HepG2 (cell line): Measurements from ENCODE around the gene TEDC1. TPM values are rescaled to one million over a fixed set of nuclear protein-coding genes. Genes with fewer than 3 reads are reported as not detected.

Experiments
- HNRNPH1 ChIP-seq: fragments of 200-400 bp; formaldehyde crosslinking; optimal IDR thresholded peaks from 2 replicates; pipeline ENCODE3; 2017; ENCODE audit warnings: mild to moderate bottlenecking, low read depth, low read length
- HOXA9 ChIP-seq: sonication (generic); formaldehyde crosslinking; IDR thresholded peaks from 2 replicates; pipeline ENCODE4 v1.8.1; 2022; ENCODE audit warnings: missing genetic modification reagents, mild to moderate bottlenecking, moderate library complexity, borderline replicate concordance
- ISL2 ChIP-seq: sonication (generic); formaldehyde crosslinking; IDR thresholded peaks from 2 replicates; pipeline ENCODE4 v1.5.0; 2020; ENCODE audit warnings: missing genetic modification reagents
- NFE2L1 ChIP-seq: sonication (generic); formaldehyde crosslinking; IDR thresholded peaks from 2 replicates; pipeline ENCODE4 v1.4.0; 2020; ENCODE audit warnings: missing genetic modification reagents, mild to moderate bottlenecking, borderline replicate concordance
- ONECUT2 ChIP-seq: sonication (generic); formaldehyde crosslinking; IDR thresholded peaks from 2 replicates; pipeline ENCODE4 v1.4.0; 2020; ENCODE audit warnings: missing genetic modification reagents
- PRPF4 ChIP-seq: fragments of 200-400 bp; formaldehyde crosslinking; IDR thresholded peaks from 2 replicates; pipeline ENCODE4 v1.6.1; 2016; ENCODE audit warnings: low read length, low read depth; ENCODE audit not compliant: poor library complexity, severe bottlenecking
- ZMYM2 ChIP-seq: sonication (generic); formaldehyde crosslinking; IDR thresholded peaks from 2 replicates; pipeline ENCODE4 v1.8.0; 2022; ENCODE audit warnings: mild to moderate bottlenecking, missing genetic modification reagents
- ZMYM3 ChIP-seq: sonication (generic); formaldehyde crosslinking; IDR thresholded peaks from 2 replicates; pipeline ENCODE4 v1.5.1; 2020; ENCODE audit warnings: mild to moderate bottlenecking, missing genetic modification reagents
- ZNF101 ChIP-seq: sonication (generic); formaldehyde crosslinking; IDR thresholded peaks from 2 replicates; pipeline ENCODE4 v1.4.0; 2020; ENCODE audit warnings: mild to moderate bottlenecking, low read depth, missing genetic modification reagents, borderline replicate concordance
- ZNF234 ChIP-seq: sonication (generic); formaldehyde crosslinking; conservative IDR thresholded peaks from 2 replicates; pipeline ENCODE4 v1.5.1; 2020; ENCODE audit warnings: mild to moderate bottlenecking, missing genetic modification reagents
- ZNF263 ChIP-seq: sonication (generic); formaldehyde crosslinking; IDR thresholded peaks from 2 replicates; pipeline ENCODE4 v1.4.0; 2020; ENCODE audit warnings: missing genetic modification reagents
- ZNF773 ChIP-seq: sonication (generic); formaldehyde crosslinking; IDR thresholded peaks from 2 replicates; pipeline ENCODE4 v1.4.0; 2020; ENCODE audit warnings: missing genetic modification reagents, borderline replicate concordance
- ZNF777 ChIP-seq: sonication (generic); formaldehyde crosslinking; IDR thresholded peaks from 2 replicates; pipeline ENCODE4 v1.4.0; 2020; ENCODE audit warnings: missing genetic modification reagents
- ZSCAN9 ChIP-seq: IDR thresholded peaks from 2 replicates; pipeline ENCODE4 v1.6.1; 2016; ENCODE audit warnings: borderline replicate concordance
- polyA plus RNA-seq, 8 experiments: library from polyadenylated mRNA; depleted of rRNA in 3 of 8; stranded (reverse) in 7 of 8; unstranded in 1 of 8; fragments of >200 nt; fragmentation: Illumina TruSeq in 4 of 8; extraction: Trizol in 4 of 8; gene quantifications; 2 replicates each; pipeline versions ENCODE4 v1.2.1 to v1.2.3, GENCODE V29; 2011 to 2016; ENCODE audit warnings: low read depth in 4 of 8, missing spikeins in 1 of 8, mixed read lengths in 1 of 8; ENCODE audit not compliant: insufficient read depth in 1 of 8
- total RNA-seq, 5 experiments: library from RNA; depleted of rRNA; stranded (reverse); fragments of >200 nt; fragmentation: Illumina TruSeq; extraction: Trizol; gene quantifications; 2 replicates each; pipeline ENCODE4 v1.2.3, GENCODE V29; 2016; ENCODE audit warnings: low read depth in 1 of 5
- TF ChIP-seq, protein P1 (sequence below): sonication (generic); formaldehyde crosslinking; IDR thresholded peaks from 2 replicates; pipeline ENCODE4 v1.4.0; 2020; ENCODE audit warnings: missing genetic modification reagents, borderline replicate concordance
- TF ChIP-seq, protein P2 (sequence below): IDR thresholded peaks from 2 replicates; pipeline ENCODE4 v1.6.1; 2016; ENCODE audit warnings: missing genetic modification reagents, missing compliant biosample characterization
- TF ChIP-seq, protein P3 (sequence below): IDR thresholded peaks from 2 replicates; pipeline ENCODE4 v1.6.1; 2018; ENCODE audit warnings: missing genetic modification reagents, mild to moderate bottlenecking, missing compliant biosample characterization
- TF ChIP-seq, protein P4 (sequence below): sonication (generic); formaldehyde crosslinking; IDR thresholded peaks from 2 replicates; pipeline ENCODE4 v1.4.0; 2020; ENCODE audit warnings: missing genetic modification reagents
- TF ChIP-seq, protein P5 (sequence below): IDR thresholded peaks from 2 replicates; pipeline ENCODE4 v1.6.1; 2016; ENCODE audit warnings: low read depth

TEDC1 gene
- total and polyA plus RNA-seq, 2 of the 13 experiments (the other 11 are each of a cell fraction or from before 2014, with no cell fraction given) = 5.7 to 27.4 TPM

DNA sequence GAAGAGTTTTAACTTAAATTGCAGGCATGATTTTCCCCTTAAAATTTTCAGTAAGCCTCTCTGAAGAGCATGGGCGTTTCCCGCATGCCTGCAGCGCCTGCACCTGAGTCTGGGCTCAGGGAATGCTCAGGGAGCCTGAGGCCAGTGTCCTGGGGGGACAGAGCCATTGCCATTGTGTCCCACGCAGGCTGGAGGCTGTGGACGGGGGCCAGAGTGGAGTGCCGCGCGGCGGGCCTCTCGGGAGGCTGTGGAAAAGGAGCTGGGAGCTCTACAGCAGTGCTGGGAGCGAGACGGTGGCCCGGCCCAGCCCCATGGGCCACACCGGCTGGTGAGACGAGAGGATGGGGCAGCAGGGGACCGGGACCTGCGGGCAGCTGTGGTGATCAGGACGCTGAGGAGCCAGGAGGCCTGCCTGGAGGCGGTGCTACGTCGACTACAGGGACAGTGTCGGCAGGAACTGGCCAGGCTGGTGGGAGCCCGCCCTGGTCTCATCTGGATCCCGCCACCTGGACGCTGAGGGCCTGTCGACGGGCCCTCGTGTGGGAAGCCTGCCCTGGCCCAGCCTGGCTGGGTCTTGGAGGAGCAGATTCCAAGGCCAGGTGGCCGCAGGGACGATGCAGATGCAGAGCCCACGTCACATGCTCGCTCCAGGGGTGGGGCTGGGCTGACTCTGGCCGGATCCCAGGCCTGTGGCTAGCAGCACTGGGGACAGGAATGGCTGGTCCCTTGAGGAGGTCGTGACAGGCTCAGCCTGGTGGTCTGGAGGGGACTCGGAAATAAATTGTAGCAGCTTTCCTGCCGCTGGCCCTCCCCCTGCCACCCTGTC is 7.6 kb downstream of the TEDC1 start (continued):
- TF ChIP-seq, protein P1, sequence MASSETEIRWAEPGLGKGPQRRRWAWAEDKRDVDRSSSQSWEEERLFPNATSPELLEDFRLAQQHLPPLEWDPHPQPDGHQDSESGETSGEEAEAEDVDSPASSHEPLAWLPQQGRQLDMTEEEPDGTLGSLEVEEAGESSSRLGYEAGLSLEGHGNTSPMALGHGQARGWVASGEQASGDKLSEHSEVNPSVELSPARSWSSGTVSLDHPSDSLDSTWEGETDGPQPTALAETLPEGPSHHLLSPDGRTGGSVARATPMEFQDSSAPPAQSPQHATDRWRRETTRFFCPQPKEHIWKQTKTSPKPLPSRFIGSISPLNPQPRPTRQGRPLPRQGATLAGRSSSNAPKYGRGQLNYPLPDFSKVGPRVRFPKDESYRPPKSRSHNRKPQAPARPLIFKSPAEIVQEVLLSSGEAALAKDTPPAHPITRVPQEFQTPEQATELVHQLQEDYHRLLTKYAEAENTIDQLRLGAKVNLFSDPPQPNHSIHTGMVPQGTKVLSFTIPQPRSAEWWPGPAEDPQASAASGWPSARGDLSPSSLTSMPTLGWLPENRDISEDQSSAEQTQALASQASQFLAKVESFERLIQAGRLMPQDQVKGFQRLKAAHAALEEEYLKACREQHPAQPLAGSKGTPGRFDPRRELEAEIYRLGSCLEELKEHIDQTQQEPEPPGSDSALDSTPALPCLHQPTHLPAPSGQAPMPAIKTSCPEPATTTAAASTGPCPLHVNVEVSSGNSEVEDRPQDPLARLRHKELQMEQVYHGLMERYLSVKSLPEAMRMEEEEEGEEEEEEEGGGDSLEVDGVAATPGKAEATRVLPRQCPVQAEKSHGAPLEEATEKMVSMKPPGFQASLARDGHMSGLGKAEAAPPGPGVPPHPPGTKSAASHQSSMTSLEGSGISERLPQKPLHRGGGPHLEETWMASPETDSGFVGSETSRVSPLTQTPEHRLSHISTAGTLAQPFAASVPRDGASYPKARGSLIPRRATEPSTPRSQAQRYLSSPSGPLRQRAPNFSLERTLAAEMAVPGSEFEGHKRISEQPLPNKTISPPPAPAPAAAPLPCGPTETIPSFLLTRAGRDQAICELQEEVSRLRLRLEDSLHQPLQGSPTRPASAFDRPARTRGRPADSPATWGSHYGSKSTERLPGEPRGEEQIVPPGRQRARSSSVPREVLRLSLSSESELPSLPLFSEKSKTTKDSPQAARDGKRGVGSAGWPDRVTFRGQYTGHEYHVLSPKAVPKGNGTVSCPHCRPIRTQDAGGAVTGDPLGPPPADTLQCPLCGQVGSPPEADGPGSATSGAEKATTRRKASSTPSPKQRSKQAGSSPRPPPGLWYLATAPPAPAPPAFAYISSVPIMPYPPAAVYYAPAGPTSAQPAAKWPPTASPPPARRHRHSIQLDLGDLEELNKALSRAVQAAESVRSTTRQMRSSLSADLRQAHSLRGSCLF (CRISPR knock-in tag) = no peak
- TF ChIP-seq ISL2 (CRISPR knock-in tag) (no peak), HOXA9 (CRISPR knock-in tag) (no peak), PRPF4 (peak; percentile 90), ONECUT2 (no peak), ZMYM2 (CRISPR knock-in tag) (no peak), ZNF263 (CRISPR knock-in tag) (no peak), HNRNPH1 (no peak), ZNF773 (no peak), ZSCAN9 (CRISPR knock-in tag) (no peak), ZNF777 (CRISPR knock-in tag) (no peak), NFE2L1 (no peak), ZNF101 (CRISPR knock-in tag) (no peak), ZNF234 (CRISPR knock-in tag) (no peak; the same call in 1 of the 2 replicates), ZMYM3 (peak; percentile 87)
- TF ChIP-seq, protein P2, sequence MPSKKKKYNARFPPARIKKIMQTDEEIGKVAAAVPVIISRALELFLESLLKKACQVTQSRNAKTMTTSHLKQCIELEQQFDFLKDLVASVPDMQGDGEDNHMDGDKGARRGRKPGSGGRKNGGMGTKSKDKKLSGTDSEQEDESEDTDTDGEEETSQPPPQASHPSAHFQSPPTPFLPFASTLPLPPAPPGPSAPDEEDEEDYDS (CRISPR knock-in tag) = no peak
- TF ChIP-seq, protein P3, sequence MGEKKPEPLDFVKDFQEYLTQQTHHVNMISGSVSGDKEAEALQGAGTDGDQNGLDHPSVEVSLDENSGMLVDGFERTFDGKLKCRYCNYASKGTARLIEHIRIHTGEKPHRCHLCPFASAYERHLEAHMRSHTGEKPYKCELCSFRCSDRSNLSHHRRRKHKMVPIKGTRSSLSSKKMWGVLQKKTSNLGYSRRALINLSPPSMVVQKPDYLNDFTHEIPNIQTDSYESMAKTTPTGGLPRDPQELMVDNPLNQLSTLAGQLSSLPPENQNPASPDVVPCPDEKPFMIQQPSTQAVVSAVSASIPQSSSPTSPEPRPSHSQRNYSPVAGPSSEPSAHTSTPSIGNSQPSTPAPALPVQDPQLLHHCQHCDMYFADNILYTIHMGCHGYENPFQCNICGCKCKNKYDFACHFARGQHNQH (CRISPR knock-in tag) = peak; percentile 10; the same call in 1 of the 2 replicates
- TF ChIP-seq, protein P4, sequence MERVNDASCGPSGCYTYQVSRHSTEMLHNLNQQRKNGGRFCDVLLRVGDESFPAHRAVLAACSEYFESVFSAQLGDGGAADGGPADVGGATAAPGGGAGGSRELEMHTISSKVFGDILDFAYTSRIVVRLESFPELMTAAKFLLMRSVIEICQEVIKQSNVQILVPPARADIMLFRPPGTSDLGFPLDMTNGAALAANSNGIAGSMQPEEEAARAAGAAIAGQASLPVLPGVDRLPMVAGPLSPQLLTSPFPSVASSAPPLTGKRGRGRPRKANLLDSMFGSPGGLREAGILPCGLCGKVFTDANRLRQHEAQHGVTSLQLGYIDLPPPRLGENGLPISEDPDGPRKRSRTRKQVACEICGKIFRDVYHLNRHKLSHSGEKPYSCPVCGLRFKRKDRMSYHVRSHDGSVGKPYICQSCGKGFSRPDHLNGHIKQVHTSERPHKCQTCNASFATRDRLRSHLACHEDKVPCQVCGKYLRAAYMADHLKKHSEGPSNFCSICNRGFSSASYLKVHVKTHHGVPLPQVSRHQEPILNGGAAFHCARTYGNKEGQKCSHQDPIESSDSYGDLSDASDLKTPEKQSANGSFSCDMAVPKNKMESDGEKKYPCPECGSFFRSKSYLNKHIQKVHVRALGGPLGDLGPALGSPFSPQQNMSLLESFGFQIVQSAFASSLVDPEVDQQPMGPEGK (CRISPR knock-in tag) = no peak
- TF ChIP-seq, protein P5, sequence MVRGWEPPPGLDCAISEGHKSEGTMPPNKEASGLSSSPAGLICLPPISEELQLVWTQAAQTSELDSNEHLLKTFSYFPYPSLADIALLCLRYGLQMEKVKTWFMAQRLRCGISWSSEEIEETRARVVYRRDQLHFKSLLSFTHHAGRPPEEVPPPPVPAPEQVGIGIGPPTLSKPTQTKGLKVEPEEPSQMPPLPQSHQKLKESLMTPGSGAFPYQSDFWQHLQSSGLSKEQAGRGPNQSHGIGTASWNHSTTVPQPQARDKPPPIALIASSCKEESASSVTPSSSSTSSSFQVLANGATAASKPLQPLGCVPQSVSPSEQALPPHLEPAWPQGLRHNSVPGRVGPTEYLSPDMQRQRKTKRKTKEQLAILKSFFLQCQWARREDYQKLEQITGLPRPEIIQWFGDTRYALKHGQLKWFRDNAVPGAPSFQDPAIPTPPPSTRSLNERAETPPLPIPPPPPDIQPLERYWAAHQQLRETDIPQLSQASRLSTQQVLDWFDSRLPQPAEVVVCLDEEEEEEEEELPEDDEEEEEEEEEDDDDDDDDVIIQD (CRISPR knock-in tag) = 0 out of 2 replicates have a peak, but pooled peaks have one; percentile 0
